Peyer's patch (tissue), 4 donors: Measurements from ENCODE around the gene CST1. TPM values are rescaled to one million over a fixed set of nuclear protein-coding genes. Genes with fewer than 3 reads are reported as not detected.
"Not testable (repeated sequence)": the region's sequence is repeated elsewhere in the genome, so short reads cannot be mapped to it uniquely, and the experiment has no call there.

Experiments used
- DNase-seq, 3 donors: peaks; one replicate each; pipeline ENCODE4 v3.0.0-alpha.2; 2017 to 2019
- H3K27ac ChIP-seq, 4 donors: fragments of 200-600 bp; sonication (generic); one replicate each; pipeline ENCODE4 v1.5.1; 2016 to 2019
- H3K27me3 ChIP-seq, 2 donors: fragments of 200-600 bp; sonication (generic); one replicate each; pipeline ENCODE4 v1.5.1; 2019
- H3K36me3 ChIP-seq, 3 donors: fragments of 200-600 bp; sonication (generic); one replicate each; pipeline ENCODE4 v1.5.1; 2016 to 2019
- H3K4me1 ChIP-seq, 4 donors: fragments of 200-600 bp; sonication (generic); one replicate each; pipeline ENCODE4 v1.5.1; 2016 to 2019
- H3K4me3 ChIP-seq, 4 donors: fragments of 200-600 bp; sonication (generic); 1 replicate in 3 of 4; 2 replicates in 1 of 4; pipeline ENCODE4 v1.5.1; 2016 to 2019; ENCODE audit warnings: mild to moderate bottlenecking in 1 of 4
- H3K9me3 ChIP-seq, 4 donors: fragments of 200-600 bp; sonication (generic); one replicate each; pipeline ENCODE4 v1.5.1; 2016 to 2019; ENCODE audit warnings: mild to moderate bottlenecking in 1 of 4
- CTCF ChIP-seq, 6 experiments: fragments of 450-650 bp in 4 of 6; fragments of 200-600 bp in 2 of 6; sonication (generic) in 1 of 6; IDR thresholded peaks; one replicate each; pipeline ENCODE4 v1.5.1; 2017 to 2019; ENCODE audit warnings: antibody characterized with exemption in 6 of 6, mild to moderate bottlenecking in 3 of 6, moderate library complexity in 1 of 6
- POLR2A ChIP-seq, 2 donors: fragments of 450-650 bp; IDR thresholded peaks; one replicate each; pipeline ENCODE4 v1.5.1; 2017; ENCODE audit warnings: antibody characterized with exemption in 2 of 2, mild to moderate bottlenecking in 2 of 2, moderate library complexity in 2 of 2
- total RNA-seq, 4 donors: library from RNA; depleted of rRNA; stranded (reverse); fragments of >200 nt; gene quantifications; one replicate each; pipeline ENCODE4 v1.1.0, GENCODE V29; 2016

The CST1 gene
- total RNA-seq, 4 donors from 2014 or later, result not detected

- Histone ChIP-seq H3K27ac (no peak overlapping the region), H3K27me3 (no peaks in the 10 kb centered on the region), H3K36me3 (no peaks in the 10 kb centered on the region), H3K4me1 (no peaks in the 10 kb centered on the region), H3K9me3 (no peaks in the 10 kb centered on the region), H3K4me3 (no peak overlapping the region)
- no peak for TF ChIP-seq POLR2A (IDR thresholded peaks at IDR 0.05)
- TF ChIP-seq CTCF (IDR thresholded peaks at IDR 0.05), result no peak
- no peak for DNase-seq
These were observed 1.9 kb upstream of the CST1 start for GRCh38 chr20:23752481-23753193.

GRCh38 chr20:23752019-23752418 is 1.3 kb upstream of the CST1 start:
- Histone ChIP-seq H3K4me1 (no peaks in the 10 kb centered on the region), H3K9me3 (no peaks in the 10 kb centered on the region), H3K36me3 (no peaks in the 10 kb centered on the region), H3K4me3 (no peak overlapping the region), H3K27me3 (no peaks in the 10 kb centered on the region), H3K27ac (no peak overlapping the region)
- TF ChIP-seq CTCF (IDR thresholded peaks at IDR 0.05) (no peak), POLR2A (IDR thresholded peaks at IDR 0.05) (no peak)
- DNase-seq, result no peak

GRCh38 chr20:23749746-23750145 is 989 bp downstream of the CST1 start:
- H3K27me3 ChIP-seq, result no peaks in the 10 kb centered on the region
- no peak for DNase-seq
- H3K4me3 ChIP-seq, result no peak overlapping the region
- no peak overlapping the region for H3K27ac ChIP-seq
- H3K9me3 ChIP-seq, result no peaks in the 10 kb centered on the region
- H3K4me1 ChIP-seq, result no peaks in the 10 kb centered on the region
- TF ChIP-seq CTCF (IDR thresholded peaks at IDR 0.05) (no peak), POLR2A (IDR thresholded peaks at IDR 0.05) (no peak)
- no peaks in the 10 kb centered on the region for H3K36me3 ChIP-seq

- not testable (repeated sequence) for H3K27me3 ChIP-seq, H3K9me3 ChIP-seq, H3K4me3 ChIP-seq, H3K4me1 ChIP-seq, H3K36me3 ChIP-seq, H3K27ac ChIP-seq, DNase-seq
These were observed 1.8 kb downstream of the CST1 start for GRCh38 chr20:23748975-23749374.

GRCh38 chr20:23747551-23747950 is 3.2 kb downstream of the CST1 start:
- H3K27me3 ChIP-seq, DNase-seq, H3K4me3 ChIP-seq, H3K4me1 ChIP-seq, H3K9me3 ChIP-seq, H3K27ac ChIP-seq, H3K36me3 ChIP-seq: not testable (repeated sequence)

GRCh38 chr20:23747092-23747491 is 3.6 kb downstream of the CST1 start:
- H3K36me3 ChIP-seq, H3K4me3 ChIP-seq, H3K27me3 ChIP-seq, H3K4me1 ChIP-seq, H3K9me3 ChIP-seq, H3K27ac ChIP-seq, DNase-seq: not testable (repeated sequence)

DNA sequence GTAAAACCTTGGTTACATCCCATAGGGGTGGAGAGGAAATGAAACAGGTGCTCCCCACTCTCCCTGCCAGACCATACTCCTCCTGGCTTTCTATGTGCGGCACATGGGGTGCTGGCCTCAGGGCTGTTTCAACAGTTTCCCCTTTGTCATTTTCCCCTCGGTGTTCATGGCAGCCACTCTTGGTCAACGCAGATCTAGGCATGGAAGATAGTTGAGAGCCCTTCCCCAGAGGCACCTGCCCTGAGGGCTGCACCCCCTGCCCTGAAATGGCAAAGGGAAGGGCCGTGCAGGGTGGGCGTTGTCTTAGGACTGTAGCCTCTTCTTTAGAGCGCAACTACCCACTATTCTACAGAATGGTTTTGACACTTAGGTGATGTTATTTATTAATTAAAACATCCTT is 4.4 kb downstream of the CST1 start:
- DNase-seq, result no peak
- no peak overlapping the region for H3K27ac ChIP-seq
- H3K9me3 ChIP-seq, result no peaks in the 10 kb centered on the region
- no peaks in the 10 kb centered on the region for H3K27me3 ChIP-seq
- no peak for TF ChIP-seq CTCF (IDR thresholded peaks at IDR 0.05)
- no peak for TF ChIP-seq POLR2A (IDR thresholded peaks at IDR 0.05)
- H3K4me3 ChIP-seq, result no peak overlapping the region
- H3K36me3 ChIP-seq, result no peaks in the 10 kb centered on the region
- H3K4me1 ChIP-seq, result no peaks in the 10 kb centered on the region
